Stimulated activated CD8-positive, alpha-beta memory T cell treated with anti-CD3 and anti-CD28 coated beads, Interleukin-2, amount 100 ng/mL, for 48 hours (primary cell): ENCODE measurements around the gene IL18.
"Not testable (repeated sequence)": the region's sequence is repeated elsewhere in the genome, so short reads cannot be mapped to it uniquely, and the experiment has no call there.

ENCODE experiments used
- DNase-seq, 2 donors: peaks; one replicate each; pipeline ENCODE4 v3.0.0-alpha.2; 2020; ENCODE audit warnings: low read depth in 2 of 2

IL18 gene

DNA sequence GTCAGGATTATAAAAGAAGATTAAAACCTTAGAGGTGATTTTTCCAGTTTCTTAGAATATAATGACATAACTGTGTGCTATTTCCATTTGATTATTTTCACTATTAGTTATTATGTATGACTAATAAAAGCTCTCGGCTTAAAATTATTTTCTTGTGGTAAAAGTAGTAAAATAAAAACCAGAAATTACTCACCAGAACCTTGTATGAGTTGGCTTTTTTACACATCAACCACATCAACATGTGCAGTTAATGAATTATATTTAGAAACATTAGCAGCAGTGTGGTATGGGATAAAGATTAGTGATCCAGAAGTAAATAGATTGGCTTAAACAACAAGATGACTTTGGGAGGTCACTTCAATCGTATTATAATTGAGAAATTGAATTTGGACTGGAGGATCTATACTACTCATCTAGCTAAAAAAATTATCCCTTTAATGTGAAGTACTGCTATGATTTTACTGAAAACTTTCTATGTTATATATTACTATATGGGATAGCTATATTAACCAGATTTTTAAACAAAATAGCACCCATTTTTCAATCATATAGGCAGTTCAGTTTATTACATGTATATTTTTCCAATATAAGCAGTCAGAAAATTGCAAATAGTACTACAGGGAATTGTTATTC lies 8.6 kb upstream of the IL18 start:
- DNase-seq: no peak

DNA sequence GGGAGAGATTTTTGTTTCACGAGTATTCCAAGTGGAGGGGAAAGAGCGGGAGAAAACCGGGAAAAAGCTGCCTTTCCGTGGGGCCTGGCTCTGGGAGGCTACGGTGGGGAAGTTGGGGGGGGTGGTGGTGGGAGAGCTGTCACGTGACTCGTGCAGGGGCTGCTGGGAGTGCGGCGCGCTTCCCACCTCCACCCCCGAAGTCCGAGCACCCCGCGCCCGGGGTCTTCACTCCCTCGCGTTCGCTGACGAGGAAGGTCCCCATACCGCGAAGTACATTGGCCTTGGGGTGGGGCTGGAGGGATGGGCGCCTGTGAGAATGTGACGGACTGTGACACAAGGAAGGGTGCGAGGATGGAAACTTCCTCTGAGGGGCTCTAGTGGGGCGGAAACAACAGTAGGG lies 3.3 kb upstream of the IL18 start, which contains the start of gene TEX12:
TSS of gene TEX12 (plus strand) at position 228 of the 400 bp plus-strand sequence. CDS start 1,897 bp downstream, outside the sequence.
- DNase-seq: no peak

DNA sequence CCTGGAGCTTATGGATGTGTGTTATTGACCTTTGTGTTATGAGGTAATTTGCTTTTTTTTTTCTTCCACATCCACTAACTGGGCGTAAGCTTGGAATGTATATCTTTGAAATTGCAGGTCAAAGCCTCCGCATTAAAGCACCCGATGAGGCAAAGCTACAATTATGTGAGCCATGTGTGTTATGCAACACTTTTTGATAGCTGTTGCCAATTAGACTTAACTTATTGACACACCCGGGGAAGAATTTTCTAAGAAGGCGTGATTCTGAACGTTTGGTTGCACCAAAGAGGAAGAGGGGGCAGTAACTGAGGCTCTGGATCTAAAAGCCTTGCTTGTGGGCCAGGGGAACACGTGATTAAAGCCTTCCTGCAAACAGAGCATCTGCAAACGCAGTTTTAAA lies 2.7 kb upstream of the IL18 start:
- DNase-seq: no peak

DNA sequence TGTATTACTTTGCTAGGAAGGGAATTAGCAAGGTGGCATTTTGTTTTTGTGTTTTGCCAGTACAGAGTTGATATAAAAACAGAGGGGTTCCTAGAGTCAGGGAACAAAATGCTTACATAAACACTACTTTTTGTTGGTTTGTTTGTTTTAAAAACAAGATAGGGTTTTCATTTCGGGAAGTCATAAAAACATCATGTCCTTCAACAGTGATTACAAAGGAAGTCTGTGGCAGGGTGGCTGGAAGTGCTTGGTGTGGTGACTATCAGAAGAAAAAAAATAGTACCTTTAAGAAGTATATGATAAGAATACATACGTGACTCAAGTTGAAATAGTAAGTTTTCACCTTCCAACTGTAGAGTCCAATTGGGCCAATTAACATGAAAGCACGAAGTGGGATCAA lies 1.2 kb upstream of the IL18 start:
- no peak for DNase-seq

DNA sequence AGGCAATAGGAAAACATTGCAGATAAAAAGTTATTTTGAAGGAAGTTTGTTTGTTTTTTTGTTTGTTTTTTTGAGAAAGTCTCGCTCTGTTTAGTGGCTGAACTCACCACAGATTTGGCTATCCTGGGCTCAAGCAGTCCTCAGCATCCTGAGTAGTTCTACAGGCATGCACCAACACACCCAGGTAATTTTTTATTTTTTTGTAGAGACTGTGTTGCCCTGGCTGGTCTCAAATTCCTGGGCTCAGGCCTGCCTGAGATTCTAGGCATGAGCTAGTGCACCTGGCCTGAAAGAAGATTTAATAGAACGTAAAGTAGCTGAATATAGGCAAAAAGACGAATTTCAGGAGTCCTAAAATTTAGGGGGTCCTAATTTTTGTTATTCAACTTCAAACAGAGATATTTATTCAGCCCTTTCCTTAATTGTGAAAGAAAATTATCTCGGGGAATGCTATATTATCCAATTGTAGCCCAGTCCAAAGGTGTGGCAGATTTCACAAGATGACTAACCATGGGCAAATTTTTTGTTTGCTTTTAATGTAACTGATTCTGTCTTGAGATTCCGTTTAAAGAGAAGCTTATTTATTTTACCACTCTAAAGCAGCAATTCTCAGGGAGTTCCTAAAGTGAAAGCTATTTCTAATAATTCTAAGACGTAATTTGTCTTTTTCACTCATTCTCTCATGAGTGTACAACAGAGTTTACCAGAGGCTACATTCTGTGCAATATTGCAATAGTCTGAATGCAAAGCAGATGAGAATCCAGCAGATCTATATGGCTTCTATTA lies 940 bp downstream of the IL18 start:
- DNase-seq: no peak

DNA sequence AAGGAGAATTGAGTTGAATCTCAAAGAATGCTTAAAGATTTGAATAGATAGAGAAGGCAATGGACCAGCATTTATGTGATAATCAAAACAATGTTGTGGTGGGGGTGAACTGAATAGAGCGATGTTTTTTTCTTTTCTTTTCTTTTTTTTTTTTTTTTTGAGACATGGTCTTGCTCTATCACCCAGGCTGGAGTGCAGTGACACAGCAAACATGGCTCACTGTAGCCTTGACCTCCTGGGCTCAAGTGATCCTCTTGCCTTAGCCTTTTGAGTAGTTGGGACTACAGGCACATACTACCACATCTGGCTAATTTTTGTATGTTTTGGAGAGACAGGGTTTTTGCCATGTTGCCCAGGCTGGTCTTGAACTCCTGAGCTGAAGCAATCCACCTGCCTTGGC lies 1.7 kb downstream of the IL18 start:
- not testable (repeated sequence) for DNase-seq

DNA sequence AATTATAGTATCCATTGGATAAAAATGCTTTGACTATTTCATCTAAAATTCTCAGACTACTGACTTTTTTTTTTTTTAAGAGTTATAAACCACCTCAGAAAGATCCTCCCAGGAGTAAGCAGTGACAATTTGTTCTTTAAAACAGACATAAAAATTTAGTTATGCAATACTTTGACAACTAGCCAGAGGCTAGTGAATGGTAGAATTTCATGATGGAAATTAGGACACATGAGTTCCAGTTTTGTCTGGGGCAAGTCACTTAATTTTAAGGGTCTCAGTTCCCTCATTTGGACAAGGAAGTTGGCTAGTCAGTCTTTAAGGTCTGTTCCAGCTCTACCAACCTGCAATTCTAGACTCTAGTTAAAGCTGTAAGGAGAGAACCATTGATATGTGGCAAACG lies 2.9 kb downstream of the IL18 start:
- no peak for DNase-seq

DNA sequence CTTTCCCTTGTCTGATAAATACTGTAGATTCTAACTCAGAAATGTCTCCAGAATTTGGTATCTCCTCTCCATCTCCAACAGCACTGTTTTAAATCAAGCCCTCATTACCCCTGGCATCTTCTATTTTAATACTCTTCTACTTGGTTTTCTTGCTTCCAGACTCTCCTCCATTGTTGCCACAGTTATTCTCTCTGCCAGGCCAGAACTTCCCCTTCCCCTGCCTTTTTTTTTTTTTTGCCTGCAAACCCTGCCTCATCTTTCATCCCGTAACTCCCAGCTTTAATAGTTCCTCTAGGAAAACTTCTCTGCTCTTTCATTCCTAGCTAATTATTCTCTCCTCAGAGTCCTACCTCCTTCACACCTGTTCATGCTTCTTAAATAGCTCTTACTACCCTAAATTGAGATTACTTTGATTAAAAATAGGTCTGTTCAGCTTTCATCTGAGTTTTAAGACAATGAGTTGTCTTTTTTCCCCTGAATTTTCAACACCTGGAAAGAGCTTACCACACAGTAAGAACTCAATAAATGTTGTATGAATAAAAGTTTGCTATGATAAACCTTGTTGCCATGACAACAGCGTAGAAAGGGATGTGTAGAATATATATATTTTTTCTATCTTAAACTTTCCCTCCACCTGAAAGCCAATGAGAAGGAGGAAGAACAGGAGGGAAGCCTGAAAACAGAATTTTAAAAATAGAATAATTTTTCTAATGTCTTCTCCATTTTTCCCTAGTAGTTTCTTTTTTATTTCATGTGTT lies 3.6 kb downstream of the IL18 start:
- no peak for DNase-seq

DNA sequence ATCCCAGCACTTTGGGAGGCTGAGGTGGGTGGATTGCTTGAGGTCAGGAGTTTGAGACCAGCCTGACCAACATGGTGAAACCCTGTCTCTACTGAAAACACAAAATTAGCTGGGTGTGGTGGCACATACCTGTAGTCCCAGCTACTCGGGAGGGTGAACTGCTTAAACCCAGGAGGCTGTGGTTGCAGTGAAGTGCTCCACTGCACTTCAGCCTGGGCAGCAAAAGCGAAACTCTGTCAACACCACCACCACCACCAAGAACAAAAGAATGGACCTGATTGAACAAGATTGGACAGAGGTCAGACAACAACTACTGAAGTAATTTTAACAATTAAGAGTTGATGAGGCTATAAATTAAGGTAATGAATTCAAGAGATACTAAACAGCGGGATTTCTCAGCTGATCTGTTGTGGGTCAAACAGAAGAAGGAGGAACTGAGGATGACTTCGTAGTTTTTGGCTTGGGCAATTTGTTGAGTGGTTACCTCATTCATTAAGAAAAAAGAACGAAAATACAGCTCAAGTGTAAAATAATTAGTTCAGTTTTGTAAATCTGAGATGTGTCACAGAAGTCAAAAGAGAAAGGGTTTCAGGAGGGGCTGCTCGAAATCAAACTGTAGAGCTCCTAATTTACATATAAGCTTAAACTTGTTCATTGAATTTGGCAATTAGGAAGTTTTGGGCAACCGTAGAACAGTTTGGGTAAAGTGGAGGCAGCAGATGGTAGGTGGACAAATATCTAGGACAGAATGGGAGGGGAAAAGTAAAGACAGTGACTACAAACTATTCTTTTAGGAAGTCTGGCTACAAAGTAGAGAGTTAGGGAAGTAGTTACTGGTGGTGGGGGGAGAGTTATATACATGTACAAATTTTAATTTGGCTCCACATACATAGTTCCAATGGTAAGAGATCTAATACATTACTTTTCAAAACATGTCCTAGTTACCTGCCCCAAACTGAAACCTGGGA lies 4.5 kb downstream of the IL18 start:
- DNase-seq: no peak

DNA sequence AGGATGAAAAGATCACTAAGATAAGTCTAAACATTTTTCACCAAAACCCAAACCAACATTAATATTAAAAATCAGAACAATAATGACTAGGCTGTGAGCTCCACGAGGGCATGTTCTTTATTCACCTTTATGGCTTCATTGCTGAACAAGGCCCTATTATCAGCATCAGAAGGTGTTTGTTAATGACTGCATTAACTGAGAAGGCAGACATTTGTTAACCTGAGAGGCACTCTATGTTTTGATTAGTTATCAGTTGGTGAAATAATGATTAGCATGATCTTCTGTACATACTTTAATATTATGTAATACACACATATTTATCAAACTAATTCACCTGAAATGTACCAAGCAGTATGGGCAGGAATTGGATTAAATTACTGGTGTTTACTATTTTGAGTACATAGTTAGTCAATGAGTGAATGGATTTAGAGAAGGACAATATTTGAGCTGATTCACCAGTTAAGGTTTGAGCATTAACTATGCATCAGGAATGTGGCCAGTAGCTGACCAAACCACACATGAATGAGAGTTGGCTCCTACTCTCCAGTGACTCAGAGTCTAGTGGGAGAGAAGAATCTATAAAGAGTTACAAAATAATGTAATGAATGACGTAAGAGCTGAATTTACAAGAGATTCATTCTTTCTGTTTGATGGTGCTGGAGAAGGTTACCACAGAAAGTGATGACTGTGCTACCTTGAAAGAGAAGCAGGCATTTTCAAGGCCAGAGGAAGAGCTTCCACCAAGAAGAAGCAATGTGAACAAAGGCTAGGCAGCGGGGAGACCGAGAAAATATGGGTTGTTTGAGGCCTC lies 6.7 kb downstream of the IL18 start:
- no peak for DNase-seq

DNA sequence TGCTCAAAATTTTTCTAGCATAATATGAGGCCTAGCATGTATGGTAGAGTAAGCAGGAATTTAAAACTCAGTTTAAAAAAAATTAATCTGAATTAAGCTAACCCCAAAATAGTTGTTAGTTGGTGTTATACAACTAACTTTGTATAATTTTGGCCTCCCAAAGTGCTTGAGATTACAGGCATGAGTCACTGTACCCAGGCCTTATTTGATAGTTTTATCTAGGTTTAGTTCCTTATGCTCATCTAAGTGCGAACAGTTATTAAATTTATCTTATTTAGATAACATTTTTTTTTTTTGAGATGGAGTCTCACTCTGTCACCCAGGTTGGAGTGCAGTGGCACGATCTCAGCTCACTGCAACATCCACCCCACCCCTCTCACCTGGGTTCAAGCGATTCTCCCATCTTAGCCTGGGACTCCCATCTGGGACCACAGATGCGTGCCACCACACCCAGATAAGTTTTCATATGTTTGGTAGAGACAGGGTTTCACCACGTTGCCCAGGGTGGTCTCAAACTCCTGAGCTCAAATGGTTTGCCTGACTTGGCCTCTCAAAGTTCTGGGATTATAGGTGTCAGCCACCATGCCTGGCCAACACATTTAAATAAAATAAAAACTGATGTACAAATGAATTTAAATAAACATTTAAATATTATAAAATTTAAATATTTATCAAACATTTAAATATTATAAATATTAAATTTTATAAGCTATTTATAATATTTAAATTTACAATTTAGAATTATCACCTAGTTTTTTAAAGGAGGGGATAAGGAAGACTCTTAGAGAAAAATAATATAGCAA lies 7.5 kb downstream of the IL18 start:
- DNase-seq: no peak

DNA sequence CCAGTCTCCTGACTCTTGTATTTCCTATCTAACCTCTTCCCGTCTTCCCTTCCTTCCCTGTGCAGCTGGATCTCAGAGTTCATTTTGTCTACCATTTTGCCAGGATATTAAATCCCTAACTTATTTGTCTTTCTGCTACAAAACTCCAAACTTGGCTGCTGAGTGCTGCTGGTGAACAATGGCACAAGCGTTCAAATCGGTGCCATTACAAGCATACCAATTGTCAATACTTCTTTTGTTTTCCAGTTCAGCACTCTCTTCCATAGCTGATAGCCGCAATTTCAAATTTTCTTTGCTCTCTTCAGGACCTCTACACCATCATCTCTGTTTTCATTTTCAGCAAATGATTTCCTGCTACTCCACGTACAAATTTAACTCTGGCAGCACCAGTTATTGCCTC lies 13.4 kb downstream of the IL18 start:
- no peak for DNase-seq

DNA sequence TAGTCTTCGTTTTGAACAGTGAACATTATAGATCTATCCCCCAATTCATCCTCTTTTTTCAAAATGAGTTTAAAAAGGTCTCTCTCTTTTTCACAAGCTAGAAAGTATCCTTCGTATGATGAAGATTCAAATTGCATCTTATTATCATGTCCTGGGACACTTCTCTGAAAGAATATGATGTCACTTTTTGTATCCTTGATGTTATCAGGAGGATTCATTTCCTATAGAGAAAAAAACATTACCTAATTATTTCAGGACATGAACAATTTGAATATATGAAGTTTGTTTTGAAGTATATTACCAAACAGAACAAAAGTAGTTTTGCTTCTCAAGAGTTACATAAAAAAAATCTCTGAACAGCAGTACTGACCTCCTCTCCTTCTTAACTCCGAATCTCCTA lies 20.3 kb downstream of the IL18 start:
- no peak for DNase-seq

DNA sequence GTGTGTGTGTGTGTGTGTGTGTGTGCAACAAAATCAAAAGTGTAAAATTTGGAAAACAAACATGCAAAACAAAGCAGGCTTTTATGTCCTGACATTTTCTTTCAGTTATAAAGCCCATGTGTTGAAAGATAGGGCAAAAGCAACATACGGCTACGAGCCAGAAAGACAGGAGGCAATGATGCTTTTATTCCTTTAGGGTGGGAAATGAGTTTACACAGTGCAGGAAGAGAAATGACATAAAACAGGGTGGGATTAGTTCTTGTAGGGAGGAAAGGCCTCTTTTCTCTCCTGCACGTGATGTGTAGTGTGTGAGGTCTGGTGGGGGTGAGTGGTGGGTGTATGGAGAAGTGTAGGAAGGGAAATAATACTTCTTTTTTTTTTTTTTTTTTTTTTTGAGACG lies 29.4 kb downstream of the IL18 start:
- no peak for DNase-seq

DNA sequence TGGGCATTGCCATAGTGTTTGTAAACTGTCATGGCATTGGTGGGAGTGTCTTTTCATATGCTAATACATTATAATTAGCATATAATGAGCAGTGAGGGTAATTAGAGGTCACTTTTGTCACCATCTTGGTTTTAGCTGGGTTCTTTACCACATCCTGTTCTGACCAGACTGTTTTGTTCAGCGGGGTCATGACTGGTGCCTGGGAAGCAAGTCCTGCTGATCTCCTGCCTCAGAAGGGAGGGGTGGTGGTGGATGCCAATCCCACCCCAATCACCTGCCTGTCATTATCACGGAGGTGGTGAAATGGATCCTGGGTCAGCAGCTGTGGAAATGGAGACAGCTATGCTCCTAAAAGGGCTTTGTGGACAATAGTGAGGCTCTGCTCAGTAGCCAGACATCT lies 31.2 kb downstream of the IL18 start:
- no peak for DNase-seq

DNA sequence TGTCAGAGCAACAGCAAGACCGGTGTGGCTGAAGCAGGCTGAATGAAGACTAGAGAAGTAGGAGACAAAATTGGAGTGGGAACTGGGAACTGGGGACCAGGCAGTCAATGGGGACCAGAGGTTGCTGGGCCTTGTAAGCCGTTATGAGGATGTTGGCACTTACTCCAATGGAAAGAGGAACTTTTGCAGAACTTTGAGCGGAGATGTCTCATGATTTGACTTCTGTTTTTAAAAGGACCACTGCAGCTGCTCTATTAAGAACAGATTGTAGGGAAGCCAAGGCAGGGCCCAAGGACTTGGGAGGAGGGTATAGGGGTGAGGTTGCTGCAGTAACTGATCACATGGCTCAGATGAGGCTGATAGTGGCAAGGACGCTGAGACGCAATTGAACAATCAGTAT lies 34.2 kb downstream of the IL18 start:
- DNase-seq: no peak

DNA sequence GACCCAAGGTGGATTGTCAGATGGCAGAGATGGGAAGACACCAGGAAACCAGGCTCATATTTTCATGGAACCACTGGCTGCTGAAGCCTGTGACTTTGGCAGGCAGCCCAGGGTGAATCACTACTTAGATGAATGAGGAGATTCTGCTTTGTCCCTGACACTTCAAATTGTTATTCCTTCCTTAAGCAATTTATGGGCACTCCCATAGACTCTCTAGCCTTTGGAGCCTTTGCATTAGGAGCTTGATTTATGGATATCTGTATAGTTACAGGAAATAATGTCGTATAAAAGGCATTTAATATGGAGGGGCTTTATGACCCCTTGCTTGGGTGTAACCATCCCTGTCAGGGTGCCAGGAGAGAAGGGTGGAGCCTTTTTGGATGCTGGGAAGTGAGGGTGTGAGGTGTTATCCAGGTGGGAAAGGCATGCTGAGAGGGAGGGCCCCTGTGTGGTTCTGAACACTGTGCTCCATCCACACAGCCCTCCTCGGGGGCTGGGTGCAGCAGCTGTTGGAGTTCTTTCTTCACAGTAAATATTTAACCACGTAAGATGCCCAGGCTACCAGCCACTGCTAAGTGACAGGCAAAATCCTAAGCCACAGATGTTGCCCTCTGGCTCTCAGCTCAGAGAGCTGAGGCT lies 35.3 kb downstream of the IL18 start:
- no peak for DNase-seq

DNA sequence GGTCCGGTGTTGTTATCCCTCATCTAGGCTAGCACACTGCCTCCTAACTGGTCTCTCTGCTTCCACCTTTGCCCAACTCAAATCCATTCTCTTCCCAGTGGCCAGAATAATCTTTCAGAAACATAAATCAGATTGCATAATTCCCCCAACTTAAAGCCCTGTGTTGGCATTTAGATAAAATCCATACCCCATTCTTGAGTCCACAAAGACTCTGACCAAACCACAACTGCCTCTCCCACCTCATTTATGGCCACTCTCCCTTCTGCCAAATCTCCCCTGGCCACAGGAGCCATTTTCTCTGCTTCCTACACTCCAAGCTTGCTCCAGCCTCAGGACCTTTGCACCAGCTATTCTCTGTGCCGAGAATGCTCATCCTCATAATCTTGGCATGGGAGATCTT lies 36.8 kb downstream of the IL18 start:
- DNase-seq: no peak

DNA sequence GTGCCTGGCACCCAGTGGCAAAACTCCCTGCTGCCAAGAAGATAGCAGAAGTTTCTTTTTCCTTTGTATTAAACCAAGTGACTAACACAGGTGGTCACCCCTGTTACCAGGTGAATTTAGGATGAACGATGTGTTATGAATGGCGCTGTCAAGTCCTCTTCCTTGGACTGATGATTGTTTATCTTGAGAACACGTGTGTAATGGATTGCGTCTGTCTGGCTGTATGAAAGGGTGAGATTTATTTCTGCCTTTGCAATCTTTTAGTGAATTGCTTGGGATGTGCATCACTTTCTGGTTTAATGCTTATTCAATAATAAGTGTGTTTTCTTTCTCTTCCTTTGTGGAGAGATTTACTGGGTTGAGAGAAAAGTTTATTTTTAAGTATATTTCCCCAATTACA lies 40.8 kb downstream of the IL18 start:
- no peak for DNase-seq
